Tibial artery (tissue), 4 donors: ENCODE measurements around the gene SDHB.

Source experiments
- DNase-seq, 2 donors: peaks; one replicate each; pipeline ENCODE4 v3.0.0-alpha.2; 2019
- H3K27ac ChIP-seq, 2 donors: fragments of 200-600 bp; sonication (generic) in 1 of 2; 1 replicate in 1 of 2; 2 replicates in 1 of 2; pipeline ENCODE4 v1.5.1; 2018 to 2019; ENCODE audit warnings: mild to moderate bottlenecking in 1 of 2
- H3K27me3 ChIP-seq, 2 donors: fragments of 200-600 bp; sonication (generic) in 1 of 2; one replicate each; pipeline versions ENCODE4 v1.5.1 to v1.6.0; 2016 to 2019
- H3K36me3 ChIP-seq, 3 donors: fragments of 200-600 bp; sonication (generic) in 2 of 3; one replicate each; pipeline ENCODE4 v1.5.1; 2016 to 2019; ENCODE audit warnings: mild to moderate bottlenecking in 2 of 3
- H3K4me1 ChIP-seq, 4 donors: fragments of 200-600 bp; sonication (generic) in 2 of 4; 1 replicate in 3 of 4; 2 replicates in 1 of 4; pipeline ENCODE4 v1.5.1; 2016 to 2019
- H3K4me3 ChIP-seq, 2 donors: fragments of 200-600 bp; sonication (generic) in 1 of 2; 1 replicate in 1 of 2; 2 replicates in 1 of 2; pipeline ENCODE4 v1.5.1; 2018 to 2019; ENCODE audit warnings: mild to moderate bottlenecking in 2 of 2
- H3K9me3 ChIP-seq, 3 donors: fragments of 200-600 bp; sonication (generic) in 1 of 3; one replicate each; pipeline ENCODE4 v1.5.1; 2016 to 2019
- CTCF ChIP-seq, 2 experiments: fragments of 200-600 bp in 1 of 2; fragments of 450-650 bp in 1 of 2; IDR thresholded peaks; one replicate each; pipeline ENCODE4 v1.5.1; 2017 to 2019; ENCODE audit warnings: antibody characterized with exemption in 2 of 2, mild to moderate bottlenecking in 1 of 2, moderate library complexity in 1 of 2
- intact Hi-C: fragments of 100-400 bp; cut with DNase I; formaldehyde crosslinking; loops from one replicate; pipeline ENCODE4 v1.15.0; 2023; ENCODE audit warnings: low total_unique reads

The SDHB gene

GRCh38 chr1:17097787-17098186 lies 44.0 kb upstream of the SDHB start:
- H3K4me3 ChIP-seq = no peak overlapping the region
- H3K27ac ChIP-seq = no peak overlapping the region
- DNase-seq = no peak
- intact Hi-C loops = no loop called here
- no peaks in the 10 kb centered on the region for H3K9me3 ChIP-seq
- no peaks in the 10 kb centered on the region for H3K27me3 ChIP-seq
- peaks cover 0 to 20% (median 0%) of the 10 kb centered on the region in 4 donors for H3K4me1 ChIP-seq
- TF ChIP-seq CTCF (IDR thresholded peaks at IDR 0.05) = no peak
- no peaks in the 10 kb centered on the region for H3K36me3 ChIP-seq

GRCh38 chr1:17097147-17097546 lies 43.3 kb upstream of the SDHB start:
- Histone ChIP-seq H3K27ac (no peak overlapping the region), H3K9me3 (no peaks in the 10 kb centered on the region), H3K27me3 (no peaks in the 10 kb centered on the region), H3K4me1 (peaks cover 0 to 20% (median 0%) of the 10 kb centered on the region in 4 donors), H3K4me3 (no peak overlapping the region), H3K36me3 (no peaks in the 10 kb centered on the region)
- no peak for TF ChIP-seq CTCF (IDR thresholded peaks at IDR 0.05)
- DNase-seq = no peak
- intact Hi-C loops = no loop called here

DNA sequence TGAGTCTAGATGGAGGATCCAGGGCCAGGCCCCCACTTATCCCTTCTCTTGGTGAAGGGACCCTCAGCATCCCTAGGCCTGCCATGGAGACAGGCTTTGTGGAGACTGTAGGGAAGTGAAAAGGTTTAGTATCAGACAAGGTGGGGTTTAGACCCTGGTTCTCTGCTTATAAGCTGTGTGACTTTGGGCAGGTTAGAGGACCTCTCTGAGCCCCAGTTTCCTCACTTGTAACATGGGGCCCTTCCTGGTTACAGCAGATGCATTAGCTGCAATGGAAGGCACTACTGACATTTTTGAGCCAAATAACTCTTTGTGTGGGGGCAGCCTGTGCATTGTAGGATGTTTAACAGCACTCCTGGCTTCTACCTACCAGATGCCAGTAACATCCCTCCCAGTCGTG lies 42.8 kb upstream of the SDHB start:
- Histone ChIP-seq H3K4me1 (peaks cover 0 to 20% (median 0%) of the 10 kb centered on the region in 4 donors), H3K4me3 (no peak overlapping the region), H3K27me3 (no peaks in the 10 kb centered on the region), H3K36me3 (no peaks in the 10 kb centered on the region), H3K27ac (no peak overlapping the region), H3K9me3 (no peaks in the 10 kb centered on the region)
- TF ChIP-seq CTCF (IDR thresholded peaks at IDR 0.05) = no peak
- intact Hi-C loops = no loop called here
- no peak for DNase-seq

DNA sequence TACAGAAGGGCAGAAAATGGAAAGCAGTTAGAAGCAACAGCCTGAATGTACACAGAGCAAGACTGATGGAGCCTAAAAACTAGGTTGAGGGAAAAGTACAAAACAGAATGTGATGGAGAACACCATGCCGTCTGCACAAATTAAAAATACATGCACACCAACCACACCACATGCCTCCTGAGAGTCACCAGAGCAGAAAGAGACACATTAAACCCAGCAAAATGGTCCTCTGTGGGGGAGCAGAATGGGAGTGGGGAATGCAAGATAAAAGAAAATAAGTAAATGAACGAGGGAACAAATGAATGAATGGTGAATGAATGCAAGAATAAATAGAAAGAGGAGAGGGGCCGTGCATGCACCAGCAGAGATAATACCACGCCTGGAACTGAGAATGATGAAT lies 41.3 kb upstream of the SDHB start:
- H3K36me3 ChIP-seq = no peaks in the 10 kb centered on the region
- intact Hi-C loops = no loop called here
- DNase-seq = no peak
- no peaks in the 10 kb centered on the region for H3K27me3 ChIP-seq
- peaks cover 0 to 25% (median 2%) of the 10 kb centered on the region in 4 donors for H3K4me1 ChIP-seq
- no peak for TF ChIP-seq CTCF (IDR thresholded peaks at IDR 0.05)
- no peak overlapping the region for H3K4me3 ChIP-seq
- H3K9me3 ChIP-seq = no peaks in the 10 kb centered on the region
- no peak overlapping the region for H3K27ac ChIP-seq

GRCh38 chr1:17094664-17095063 lies 40.8 kb upstream of the SDHB start:
- TF ChIP-seq CTCF (IDR thresholded peaks at IDR 0.05) = no peak
- no peaks in the 10 kb centered on the region for H3K36me3 ChIP-seq

GRCh38 chr1:17093822-17094393 lies 40.1 kb upstream of the SDHB start:
- no peaks in the 10 kb centered on the region for H3K27me3 ChIP-seq
- H3K4me1 ChIP-seq = peaks cover 0 to 16% (median 2%) of the 10 kb centered on the region in 4 donors
- no peak for TF ChIP-seq CTCF (IDR thresholded peaks at IDR 0.05)
- no peak overlapping the region for H3K27ac ChIP-seq
- H3K4me3 ChIP-seq = no peak overlapping the region
- no peaks in the 10 kb centered on the region for H3K9me3 ChIP-seq
- no peak for DNase-seq
- no peaks in the 10 kb centered on the region for H3K36me3 ChIP-seq
- intact Hi-C loops = no loop called here

More at GRCh38 chr1:17094664-17095063, 40.8 kb upstream of the SDHB start:
- Histone ChIP-seq H3K27ac (no peak overlapping the region), H3K4me1 (peaks cover 0 to 24% (median 2%) of the 10 kb centered on the region in 4 donors), H3K4me3 (no peak overlapping the region), H3K9me3 (no peaks in the 10 kb centered on the region), H3K27me3 (no peaks in the 10 kb centered on the region)
- no peak for DNase-seq
- intact Hi-C loops = no loop called here
